Spleen (tissue), 7 donors: ENCODE results near the gene PACSIN2.

Experiments
- CTCF ChIP-seq, 11 experiments: fragments of 200-600 bp in 7 of 11; fragments of 450-650 bp in 4 of 11; sonication (generic) in 4 of 11; IDR thresholded peaks in 8 of 11; conservative IDR thresholded peaks in 3 of 11; 1 replicate in 7 of 11; 2 replicates in 4 of 11; pipeline versions ENCODE4 v1.4.0 to v1.8.0; 2016 to 2021; ENCODE audit warnings: antibody characterized with exemption in 11 of 11, inconsistent platforms in 4 of 11, mild to moderate bottlenecking in 1 of 11
- POLR2A ChIP-seq, 3 donors: fragments of 450-650 bp; IDR thresholded peaks; one replicate each; pipeline ENCODE4 v1.5.1; 2017; ENCODE audit warnings: antibody characterized with exemption in 3 of 3, mild to moderate bottlenecking in 1 of 3
- donor health status: DM: no; HTN: no; CAD: no; lungs with moderate emphysema.
- donor health status: DM: no; HTN: no; CAD: no.
- donor health status: DM: no; HTN: no; CAD: no.

GRCh38 chr22:42955848-42956247 is 59.1 kb downstream of the PACSIN2 start:
- TF ChIP-seq CTCF (IDR thresholded peaks at IDR 0.05 in 8 of 11, conservative IDR thresholded peaks at IDR 0.05 in 3 of 11) (no peak), POLR2A (IDR thresholded peaks at IDR 0.05) (no peak)
